OCI-LY1 (cell line): ENCODE data around the gene KCNIP4.
"Not testable (repeated sequence)": the region's sequence is repeated elsewhere in the genome, so short reads cannot be mapped to it uniquely, and the experiment has no call there.

Source experiments
- H2AFZ ChIP-seq: fragments of 200-600 bp; sonication (generic), shearing (Covaris generic); 2 replicates; pipeline ENCODE4 v1.6.0; 2014; ENCODE audit warnings: antibody characterized with exemption, mild to moderate bottlenecking, low read length
- H3F3A ChIP-seq: fragments of 200-600 bp; sonication (generic), shearing (Covaris generic); 2 replicates; pipeline ENCODE4 v1.6.0; 2014; ENCODE audit warnings: mild to moderate bottlenecking, antibody characterized with exemption, low read length, moderate library complexity; ENCODE audit not compliant: insufficient read depth
- H3K27ac ChIP-seq: fragments of 200-600 bp; sonication (generic); 2 replicates; pipeline ENCODE4 v1.5.1; 2014; ENCODE audit warnings: low read length, mixed run types, mild to moderate bottlenecking, low read depth; ENCODE audit not compliant: poor library complexity, severe bottlenecking
- H3K27me3 ChIP-seq: fragments of 200-600 bp; sonication (generic); 2 replicates; pipeline ENCODE4 v1.6.0; 2014; ENCODE audit warnings: antibody characterized with exemption, mild to moderate bottlenecking, low read length, moderate library complexity; ENCODE audit not compliant: insufficient read depth
- H3K36me3 ChIP-seq: fragments of 200-600 bp; sonication (generic); 2 replicates; pipeline ENCODE4 v1.6.1; 2014; ENCODE audit warnings: mild to moderate bottlenecking, antibody characterized with exemption, low read length, moderate library complexity, mixed read lengths; ENCODE audit not compliant: insufficient read depth
- H3K4me1 ChIP-seq: fragments of 200-600 bp; sonication (generic); 2 replicates; pipeline ENCODE4 v1.5.1; 2014; ENCODE audit warnings: mild to moderate bottlenecking, low read length, moderate library complexity; ENCODE audit not compliant: insufficient read depth, severe bottlenecking
- H3K4me2 ChIP-seq: fragments of 200-600 bp; sonication (generic), shearing (Covaris generic); 2 replicates; pipeline ENCODE4 v1.6.1; 2014; ENCODE audit warnings: low read length
- H3K4me3 ChIP-seq: fragments of 200-600 bp; sonication (generic); 2 replicates; pipeline ENCODE4 v1.5.1; 2014; ENCODE audit warnings: low read length, low read depth, mild to moderate bottlenecking, mixed read lengths; ENCODE audit not compliant: poor library complexity, severe bottlenecking
- H3K79me2 ChIP-seq: fragments of 200-600 bp; shearing (Covaris generic); 2 replicates; pipeline ENCODE4 v1.6.1; 2016; ENCODE audit warnings: mixed run types, low read length, mixed read lengths; ENCODE audit not compliant: insufficient read depth
- H3K9ac ChIP-seq: fragments of 200-600 bp; sonication (generic), shearing (Covaris generic); 2 replicates; pipeline ENCODE4 v1.6.1; 2014; ENCODE audit warnings: mild to moderate bottlenecking, low read length, mixed read lengths
- H3K9me2 ChIP-seq: fragments of 200-600 bp; sonication (generic), shearing (Covaris generic); 2 replicates; pipeline ENCODE4 v1.6.1; 2014; ENCODE audit warnings: low read depth, mild to moderate bottlenecking, low read length, mixed read lengths
- H3K9me3 ChIP-seq: fragments of 200-600 bp; shearing (Covaris generic); 2 replicates; pipeline ENCODE4 v1.6.1; 2014; ENCODE audit warnings: low read length, mixed read lengths
- H4K20me1 ChIP-seq: fragments of 200-600 bp; sonication (generic), shearing (Covaris generic); 2 replicates; pipeline ENCODE4 v1.6.0; 2016; ENCODE audit warnings: mild to moderate bottlenecking, low read length; ENCODE audit not compliant: insufficient read depth
- CTCF ChIP-seq: fragments of 200-600 bp; sonication (generic), shearing (Covaris generic); IDR thresholded peaks from 2 replicates; pipeline ENCODE4 v1.5.1; 2017; ENCODE audit warnings: mild to moderate bottlenecking, antibody characterized with exemption, low read length, moderate library complexity, mixed read lengths
- EZH2 ChIP-seq: fragments of 200-600 bp; sonication (generic), shearing (Covaris generic); IDR thresholded peaks from 2 replicates; pipeline ENCODE4 v1.8.0; 2017; ENCODE audit warnings: borderline replicate concordance, mixed run types, mild to moderate bottlenecking, antibody characterized with exemption, low read length, moderate library complexity, mixed read lengths

The KCNIP4 gene

GRCh38 chr4:20805716-20806115 is 1142.9 kb downstream of the KCNIP4 start:
- Histone ChIP-seq H3K4me2 (no peak overlapping the region), H3F3A (no peaks in the 10 kb centered on the region), H3K27ac (no peak overlapping the region), H3K27me3 (no peaks in the 10 kb centered on the region), H4K20me1 (no peaks in the 10 kb centered on the region), H3K9me2 (no peaks in the 10 kb centered on the region), H3K9me3 (no peaks in the 10 kb centered on the region), H3K4me3 (no peak overlapping the region), H3K9ac (no peak overlapping the region), H2AFZ (no peak overlapping the region), H3K4me1 (no peaks in the 10 kb centered on the region), H3K36me3 (no peaks in the 10 kb centered on the region), H3K79me2 (no peaks in the 10 kb centered on the region)
- TF ChIP-seq EZH2 (no peak), CTCF (no peak)

GRCh38 chr4:20787940-20788665 is 1160.5 kb downstream of the KCNIP4 start:
- Histone ChIP-seq H3K4me2 (no peak overlapping the region), H3K27me3 (no peaks in the 10 kb centered on the region), H3K4me1 (no peaks in the 10 kb centered on the region), H3K9me2 (no peaks in the 10 kb centered on the region), H4K20me1 (no peaks in the 10 kb centered on the region), H3K27ac (no peak overlapping the region), H3K9ac (no peak overlapping the region), H3F3A (no peaks in the 10 kb centered on the region), H3K79me2 (no peaks in the 10 kb centered on the region), H2AFZ (no peak overlapping the region), H3K36me3 (no peaks in the 10 kb centered on the region), H3K4me3 (no peak overlapping the region), H3K9me3 (no peaks in the 10 kb centered on the region)
- TF ChIP-seq CTCF (no peak), EZH2 (no peak)

- not testable (repeated sequence) for H2AFZ ChIP-seq, H3K79me2 ChIP-seq, H3K27ac ChIP-seq, H4K20me1 ChIP-seq, H3K4me2 ChIP-seq, H3K4me3 ChIP-seq, H3K9me2 ChIP-seq, H3K9ac ChIP-seq, H3F3A ChIP-seq, H3K36me3 ChIP-seq, H3K27me3 ChIP-seq, H3K4me1 ChIP-seq, H3K9me3 ChIP-seq
Measured at GRCh38 chr4:20783134-20783533, 1165.4 kb downstream of the KCNIP4 start.

- Histone ChIP-seq H3K4me2 (no peak overlapping the region), H3K4me3 (no peak overlapping the region), H3K9me2 (no peaks in the 10 kb centered on the region), H3K27me3 (no peaks in the 10 kb centered on the region), H3K4me1 (no peaks in the 10 kb centered on the region), H3F3A (no peaks in the 10 kb centered on the region), H4K20me1 (no peaks in the 10 kb centered on the region), H3K9ac (no peak overlapping the region), H3K79me2 (no peaks in the 10 kb centered on the region), H3K9me3 (no peaks in the 10 kb centered on the region), H2AFZ (no peak overlapping the region), H3K27ac (no peak overlapping the region), H3K36me3 (no peaks in the 10 kb centered on the region)
- no peak for TF ChIP-seq EZH2
Measured at GRCh38 chr4:20778896-20779295, 1169.7 kb downstream of the KCNIP4 start.
